Measurements from ENCODE around the gene PRR14.

- TF ChIP-seq PATZ1 (CRISPR knock-in tag; IDR thresholded peaks at IDR 0.05; ENCODE audit: borderline replicate concordance) (no peak), CREB5 (CRISPR knock-in tag; IDR thresholded peaks at IDR 0.05; ENCODE audit: low read depth) (no peak), ZFP3 (CRISPR knock-in tag; IDR thresholded peaks at IDR 0.05) (no peak), OSR1 (CRISPR knock-in tag; IDR thresholded peaks at IDR 0.05) (no peak), ZFP30 (CRISPR knock-in tag; IDR thresholded peaks at IDR 0.05) (no peak), TOX (CRISPR knock-in tag; IDR thresholded peaks at IDR 0.05; ENCODE audit: borderline replicate concordance) (no peak), SNAI2 (CRISPR knock-in tag; IDR thresholded peaks at IDR 0.05) (no peak), ZNF8 (CRISPR knock-in tag; IDR thresholded peaks at IDR 0.05) (no peak), GLIS3 (CRISPR knock-in tag; IDR thresholded peaks at IDR 0.05) (no peak)
These were observed 5.6 kb downstream of the PRR14 start for GRCh38 chr16:30656388-30656787.

All from SK-N-SH treated with all-trans-retinoic acid at 6 μM for 48 hours (cell line).